ENCODE measurements around the gene MGP. TPM values are rescaled to one million over a fixed set of nuclear protein-coding genes. Genes with fewer than 3 reads are reported as not detected.
A peak's percentile ranks its signal among the peaks of the same experiment; 100 is the strongest.

Gene MGP
- total RNA-seq, 4 donors from 2014 or later = 90.5 to 499 (median 234) TPM

DNA sequence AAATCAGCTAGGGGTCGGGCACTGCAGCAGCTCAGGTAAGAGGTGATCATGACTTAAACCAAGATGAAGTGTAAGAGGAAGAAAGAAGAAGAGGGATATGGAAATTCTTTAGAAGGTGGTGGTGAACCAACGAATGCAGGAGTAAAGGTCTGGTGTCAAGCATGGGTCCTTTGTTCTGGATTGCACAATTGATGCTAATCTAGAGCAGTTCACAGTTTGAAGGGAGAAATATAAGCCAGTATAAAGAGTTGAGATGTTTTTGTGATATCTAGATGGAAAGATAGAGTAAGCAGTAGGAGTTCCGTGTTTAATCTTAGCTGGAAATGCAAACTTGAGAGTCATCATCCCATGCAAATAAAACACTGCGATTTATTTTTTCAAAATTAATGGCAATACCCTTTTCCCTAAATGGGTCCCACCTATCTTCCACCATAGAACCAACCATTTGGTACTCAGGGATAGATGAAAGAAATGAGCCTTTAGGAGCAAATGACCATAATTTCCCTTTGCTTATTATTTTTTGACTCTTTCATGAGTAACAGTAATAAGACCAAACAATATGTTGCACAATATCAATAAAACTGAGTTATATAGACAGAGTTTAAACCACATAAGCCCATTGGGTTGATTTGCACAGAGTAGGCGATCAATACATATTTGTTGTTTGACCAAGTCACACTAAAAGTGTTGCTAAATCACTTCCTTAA lies 15.0 kb upstream of the MGP start:
- in situ Hi-C loops (cut with MboI; ENCODE audit: low pct_ligation_motif_present in 1 of 4, low pct_unique_long_range_greater_than_20kb in 1 of 4, low sequenced_read_pairs in 3 of 4) (no loop called here), intact Hi-C loops (cut with DNase I; ENCODE audit: low total_unique reads) (no loop called here)
- TF ChIP-seq POLR2AphosphoS5 (IDR thresholded peaks at IDR 0.05) (no peak), POLR2A (IDR thresholded peaks at IDR 0.05) (no peak)
- Histone ChIP-seq H3K27ac (no peak overlapping the region), H3K36me3 (no peaks in the 10 kb centered on the region), H3K4me1 (peaks cover 0 to 6% (median 0%) of the 10 kb centered on the region in 4 donors), H3K4me3 (no peak overlapping the region), H3K9me3 (no peaks in the 10 kb centered on the region), H3K27me3 (no peaks in the 10 kb centered on the region)
- DNase-seq = no peak
- WGBS, 2 donors (ENCODE audit: low coverage in 1 of 2) = 77 to 89% methylated on average over 5 of the region's 5 CpGs

- no peaks in the 10 kb centered on the region for H3K4me1 ChIP-seq
- intact Hi-C loops (cut with DNase I; ENCODE audit: low total_unique reads) = no loop called here
- no peaks in the 10 kb centered on the region for H3K9me3 ChIP-seq
- TF ChIP-seq EP300 (IDR thresholded peaks at IDR 0.05; ENCODE audit: low read depth) = no peak
- no peaks in the 10 kb centered on the region for H3K27me3 ChIP-seq
- no peak overlapping the region for H3K4me3 ChIP-seq
- in situ Hi-C loops (cut with MboI; ENCODE audit: low pct_ligation_motif_present in 1 of 4, low pct_unique_long_range_greater_than_20kb in 1 of 4, low sequenced_read_pairs in 3 of 4) = no loop called here
- DNase-seq = no peak
- WGBS, 2 donors (ENCODE audit: low coverage in 1 of 2) = 74 to 80% methylated on average over 6 to 7 of the region's 7 CpGs
- H3K36me3 ChIP-seq = no peaks in the 10 kb centered on the region
- peak overlapping the region in 2 of 4 donors; percentile 7 to 37 for H3K27ac ChIP-seq
These were observed 11.0 kb upstream of the MGP start for GRCh38 chr12:14896521-14897169.

GRCh38 chr12:14893506-14894250 lies 8.0 kb upstream of the MGP start:
- H3K36me3 ChIP-seq = no peaks in the 10 kb centered on the region
- H3K27me3 ChIP-seq = no peaks in the 10 kb centered on the region
- no peaks in the 10 kb centered on the region for H3K4me1 ChIP-seq
- no peak for DNase-seq
- no peak overlapping the region for H3K4me3 ChIP-seq
- H3K27ac ChIP-seq = peak overlapping the region; percentile 49 to 75 (median 58)
- no peak for TF ChIP-seq EP300 (IDR thresholded peaks at IDR 0.05; ENCODE audit: low read depth)
- no peak for TF ChIP-seq POLR2A (IDR thresholded peaks at IDR 0.05)
- TF ChIP-seq CTCF (IDR thresholded peaks at IDR 0.05) = no peak
- TF ChIP-seq POLR2AphosphoS5 (IDR thresholded peaks at IDR 0.05) = no peak
- intact Hi-C loops (cut with DNase I; ENCODE audit: low total_unique reads) (no loop called here), in situ Hi-C loops (cut with MboI; ENCODE audit: low pct_ligation_motif_present in 1 of 4, low pct_unique_long_range_greater_than_20kb in 1 of 4, low sequenced_read_pairs in 3 of 4) (no loop called here)
- no peaks in the 10 kb centered on the region for H3K9me3 ChIP-seq
- 60 to 76% methylated on average over 5 of the region's 5 CpGs for WGBS, 2 donors (ENCODE audit: low coverage in 1 of 2)

- in situ Hi-C loops (cut with MboI; ENCODE audit: low pct_ligation_motif_present in 1 of 4, low pct_unique_long_range_greater_than_20kb in 1 of 4, low sequenced_read_pairs in 3 of 4) = no loop called here
- intact Hi-C loops (cut with DNase I; ENCODE audit: low total_unique reads) = no loop called here
- TF ChIP-seq EP300 (IDR thresholded peaks at IDR 0.05; ENCODE audit: low read depth) (no peak), POLR2AphosphoS5 (IDR thresholded peaks at IDR 0.05) (peak in 1 of 3 donors; percentile 56), POLR2A (IDR thresholded peaks at IDR 0.05) (no peak)
- no peaks in the 10 kb centered on the region for H3K36me3 ChIP-seq
- 71 to 86% methylated on average over 6 to 7 of the region's 7 CpGs for WGBS, 2 donors (ENCODE audit: low coverage in 1 of 2)
- no peak overlapping the region for H3K4me3 ChIP-seq
- peak overlapping the region; percentile 49 to 75 (median 58) for H3K27ac ChIP-seq
- no peaks in the 10 kb centered on the region for H3K4me1 ChIP-seq
- H3K9me3 ChIP-seq = no peaks in the 10 kb centered on the region
- H3K27me3 ChIP-seq = no peaks in the 10 kb centered on the region
- peak; percentile 24 for DNase-seq
These were observed 7.3 kb upstream of the MGP start for GRCh38 chr12:14892726-14893505.

GRCh38 chr12:14890701-14891100 lies 5.0 kb upstream of the MGP start:
- intact Hi-C loops (cut with DNase I; ENCODE audit: low total_unique reads) (no loop called here), in situ Hi-C loops (cut with MboI; ENCODE audit: low pct_ligation_motif_present in 1 of 4, low pct_unique_long_range_greater_than_20kb in 1 of 4, low sequenced_read_pairs in 3 of 4) (no loop called here)
- H3K9me3 ChIP-seq = no peaks in the 10 kb centered on the region
- WGBS, 2 donors (ENCODE audit: low coverage in 1 of 2) = 84 to 94% methylated on average over 5 of the region's 5 CpGs
- TF ChIP-seq EP300 (IDR thresholded peaks at IDR 0.05; ENCODE audit: low read depth) (no peak), POLR2AphosphoS5 (IDR thresholded peaks at IDR 0.05) (no peak), POLR2A (IDR thresholded peaks at IDR 0.05) (no peak)
- H3K4me1 ChIP-seq = peaks cover 0 to 7% (median 3%) of the 10 kb centered on the region in 4 donors
- H3K27ac ChIP-seq = no peak overlapping the region
- H3K4me3 ChIP-seq = no peak overlapping the region
- DNase-seq = no peak
- H3K36me3 ChIP-seq = no peaks in the 10 kb centered on the region
- H3K27me3 ChIP-seq = no peaks in the 10 kb centered on the region

Data from transverse colon (tissue), 4 donors.